ENCODE data around the gene ANKIB1.

DNA sequence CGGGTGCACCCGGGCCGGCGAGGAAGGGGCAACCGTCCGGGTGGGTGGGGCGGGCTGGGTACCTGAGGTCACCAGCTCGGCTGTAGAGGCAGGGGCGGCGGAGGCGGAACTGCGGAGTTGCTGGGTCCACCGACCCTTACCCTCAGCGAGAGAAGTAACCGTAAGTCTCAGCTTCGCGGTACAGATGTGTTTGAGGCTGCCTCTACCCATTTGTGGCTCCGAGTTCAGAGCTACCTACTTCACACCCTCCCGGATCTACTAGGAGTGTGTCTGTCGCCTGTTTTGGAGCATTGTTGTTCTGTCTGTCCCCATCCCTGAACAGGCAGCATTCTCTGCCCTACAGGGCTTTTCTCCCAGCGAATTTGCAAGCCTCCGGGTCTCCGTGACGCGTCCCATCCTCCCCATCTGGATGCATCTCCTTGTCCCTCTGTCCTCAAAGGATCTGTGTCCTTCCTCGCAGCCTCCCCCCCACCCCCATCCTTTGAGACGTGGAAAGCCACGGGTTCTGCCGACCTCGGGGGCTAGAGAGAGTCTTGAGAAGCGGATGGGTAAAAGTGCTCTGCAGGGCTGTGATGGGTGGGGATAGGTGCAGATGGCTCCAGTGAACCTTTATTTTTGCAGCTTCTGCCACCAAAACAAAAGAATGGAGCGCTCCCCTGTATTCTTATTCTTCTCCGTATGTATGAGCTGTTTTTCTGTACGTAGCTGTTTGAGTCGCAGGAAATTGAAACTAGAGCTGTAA is 757 bp downstream of the ANKIB1 start:
- no peak for TF ChIP-seq CTCF (IDR thresholded peaks at IDR 0.05; ENCODE audit: low read depth, low read length, poor library complexity, severe bottlenecking)
- TF ChIP-seq EZH2phosphoT487 (IDR thresholded peaks at IDR 0.05; ENCODE audit: borderline replicate concordance, low read length): no peak

Measured in DOHH2 (cell line).